Measurements from ENCODE around the gene KCNA5.

KCNA5 gene

GRCh38 chr12:5036031-5036430, 7.6 kb upstream of the KCNA5 start:
- no peaks in the 10 kb centered on the region for H3K79me1 ChIP-seq (replicated peaks; ENCODE audit: low read length, poor library complexity, severe bottlenecking)
- H4K91ac ChIP-seq (ENCODE audit: low read length): no peak overlapping the region
- H3K36me3 ChIP-seq (ENCODE audit: control insufficient read depth in 1 of 2, insufficient read depth in 2 of 2, low read depth in 1 of 2, low read length in 2 of 2): no peaks in the 10 kb centered on the region
- H2BK12ac ChIP-seq (ENCODE audit: low read length in 2 of 2): no peak overlapping the region
- no peak overlapping the region for H3K23ac ChIP-seq (ENCODE audit: low read length in 2 of 2)
- no peak overlapping the region for H3K9ac ChIP-seq (ENCODE audit: low read length)
- no peak overlapping the region for H3K18ac ChIP-seq (ENCODE audit: low read depth in 1 of 2, low read length in 2 of 2)
- no peak overlapping the region for H3K14ac ChIP-seq (ENCODE audit: low read length in 2 of 2)
- H3K4me1 ChIP-seq (ENCODE audit: control insufficient read depth, insufficient read depth, low read depth, low read length): no peaks in the 10 kb centered on the region
- no peak overlapping the region for H3K4me3 ChIP-seq (ENCODE audit: insufficient read depth in 1 of 2, low read depth in 1 of 2, low read length in 2 of 2)
- H3K4me2 ChIP-seq (ENCODE audit: low read length, poor library complexity, severe bottlenecking): no peak overlapping the region
- no peak overlapping the region for H2BK15ac ChIP-seq (ENCODE audit: low read depth, poor library complexity, severe bottlenecking)
- H2BK120ac ChIP-seq (ENCODE audit: low read depth, low read length): no peak overlapping the region
- H3K4ac ChIP-seq (ENCODE audit: low read depth in 1 of 2, low read length in 2 of 2): no peak overlapping the region
- peaks cover 4% of the 10 kb centered on the region for H3K9me3 ChIP-seq (ENCODE audit: control insufficient read depth, low read length)
- no peak overlapping the region for H4K8ac ChIP-seq (ENCODE audit: low read length)
- H2AK5ac ChIP-seq (ENCODE audit: low read length, severe bottlenecking): no peak overlapping the region
- no peak for DNase-seq
- no peak overlapping the region for H2AFZ ChIP-seq (ENCODE audit: low read depth, low read length)
- no peak overlapping the region for H2BK5ac ChIP-seq (ENCODE audit: low read depth, low read length, poor library complexity, severe bottlenecking)
- WGBS: 70% methylated on average over 7 of the region's 7 CpGs
- no peak overlapping the region for H3K27ac ChIP-seq (ENCODE audit: low read length, poor library complexity, severe bottlenecking)
- H3K27me3 ChIP-seq (ENCODE audit: control insufficient read depth in 1 of 2, insufficient read depth in 1 of 2, low read length in 2 of 2): peaks cover 0 to 53% of the 10 kb centered on the region in 2 experiments

- no peak overlapping the region for H3K4me3 ChIP-seq (ENCODE audit: insufficient read depth in 1 of 2, low read depth in 1 of 2, low read length in 2 of 2)
- no peak overlapping the region for H3K14ac ChIP-seq (ENCODE audit: low read length in 2 of 2)
- H3K79me1 ChIP-seq (replicated peaks; ENCODE audit: low read length, poor library complexity, severe bottlenecking): no peaks in the 10 kb centered on the region
- H2BK120ac ChIP-seq (ENCODE audit: low read depth, low read length): no peak overlapping the region
- no peak overlapping the region for H2BK12ac ChIP-seq (ENCODE audit: low read length in 2 of 2)
- H3K23ac ChIP-seq (ENCODE audit: low read length in 2 of 2): no peak overlapping the region
- no peak overlapping the region for H2AK5ac ChIP-seq (ENCODE audit: low read length, severe bottlenecking)
- H3K27me3 ChIP-seq (ENCODE audit: control insufficient read depth in 1 of 2, insufficient read depth in 1 of 2, low read length in 2 of 2): peaks cover 17 to 66% of the 10 kb centered on the region in 2 experiments
- no peak overlapping the region for H3K4ac ChIP-seq (ENCODE audit: low read depth in 1 of 2, low read length in 2 of 2)
- peaks cover 6% of the 10 kb centered on the region for H3K9me3 ChIP-seq (ENCODE audit: control insufficient read depth, low read length)
- H4K91ac ChIP-seq (ENCODE audit: low read length): no peak overlapping the region
- H3K36me3 ChIP-seq (ENCODE audit: control insufficient read depth in 1 of 2, insufficient read depth in 2 of 2, low read depth in 1 of 2, low read length in 2 of 2): no peaks in the 10 kb centered on the region
- H2BK5ac ChIP-seq (ENCODE audit: low read depth, low read length, poor library complexity, severe bottlenecking): no peak overlapping the region
- no peak for DNase-seq
- H4K8ac ChIP-seq (ENCODE audit: low read length): no peak overlapping the region
- no peak overlapping the region for H2BK15ac ChIP-seq (ENCODE audit: low read depth, poor library complexity, severe bottlenecking)
- H3K18ac ChIP-seq (ENCODE audit: low read depth in 1 of 2, low read length in 2 of 2): no peak overlapping the region
- H3K4me2 ChIP-seq (ENCODE audit: low read length, poor library complexity, severe bottlenecking): no peak overlapping the region
- H3K27ac ChIP-seq (ENCODE audit: low read length, poor library complexity, severe bottlenecking): no peak overlapping the region
- no peak overlapping the region for H3K9ac ChIP-seq (ENCODE audit: low read length)
- no peaks in the 10 kb centered on the region for H3K4me1 ChIP-seq (ENCODE audit: control insufficient read depth, insufficient read depth, low read depth, low read length)
- 79% methylated on average over 5 of the region's 9 CpGs for WGBS
- no peak overlapping the region for H2AFZ ChIP-seq (ENCODE audit: low read depth, low read length)
Measured at GRCh38 chr12:5037795-5038357, 5.8 kb upstream of the KCNA5 start.

- Histone ChIP-seq H2BK5ac (ENCODE audit: low read depth, low read length, poor library complexity, severe bottlenecking) (no peak overlapping the region), H3K27me3 (ENCODE audit: control insufficient read depth in 1 of 2, insufficient read depth in 1 of 2, low read length in 2 of 2) (peaks cover 26 to 75% of the 10 kb centered on the region in 2 experiments), H2AFZ (ENCODE audit: low read depth, low read length) (no peak overlapping the region), H3K14ac (ENCODE audit: low read length in 2 of 2) (no peak overlapping the region), H3K18ac (ENCODE audit: low read depth in 1 of 2, low read length in 2 of 2) (no peak overlapping the region), H3K9ac (ENCODE audit: low read length) (no peak overlapping the region), H3K4me3 (ENCODE audit: insufficient read depth in 1 of 2, low read depth in 1 of 2, low read length in 2 of 2) (no peak overlapping the region), H3K4me1 (ENCODE audit: control insufficient read depth, insufficient read depth, low read depth, low read length) (no peaks in the 10 kb centered on the region), H2AK5ac (ENCODE audit: low read length, severe bottlenecking) (no peak overlapping the region), H3K27ac (ENCODE audit: low read length, poor library complexity, severe bottlenecking) (no peak overlapping the region), H3K4me2 (ENCODE audit: low read length, poor library complexity, severe bottlenecking) (no peak overlapping the region), H3K36me3 (ENCODE audit: control insufficient read depth in 1 of 2, insufficient read depth in 2 of 2, low read depth in 1 of 2, low read length in 2 of 2) (no peaks in the 10 kb centered on the region), H3K4ac (ENCODE audit: low read depth in 1 of 2, low read length in 2 of 2) (no peak overlapping the region), H4K91ac (ENCODE audit: low read length) (no peak overlapping the region), H4K8ac (ENCODE audit: low read length) (no peak overlapping the region), H2BK15ac (ENCODE audit: low read depth, poor library complexity, severe bottlenecking) (no peak overlapping the region), H2BK12ac (ENCODE audit: low read length in 2 of 2) (no peak overlapping the region), H3K79me1 (replicated peaks; ENCODE audit: low read length, poor library complexity, severe bottlenecking) (no peaks in the 10 kb centered on the region), H3K9me3 (ENCODE audit: control insufficient read depth, low read length) (peaks cover 6% of the 10 kb centered on the region), H2BK120ac (ENCODE audit: low read depth, low read length) (no peak overlapping the region), H3K23ac (ENCODE audit: low read length in 2 of 2) (no peak overlapping the region)
- no peak for DNase-seq
- 4% methylated on average over 4 of the region's 4 CpGs for WGBS
Measured at GRCh38 chr12:5038781-5039311, 4.8 kb upstream of the KCNA5 start.

GRCh38 chr12:5039815-5040214, 3.9 kb upstream of the KCNA5 start:
- WGBS: 70% methylated on average over 3 of the region's 3 CpGs
- Histone ChIP-seq H3K4me2 (ENCODE audit: low read length, poor library complexity, severe bottlenecking) (no peak overlapping the region), H3K23ac (ENCODE audit: low read length in 2 of 2) (no peak overlapping the region)

More at GRCh38 chr12:5039815-5040214, 3.9 kb upstream of the KCNA5 start:
- Histone ChIP-seq H3K4ac (ENCODE audit: low read depth in 1 of 2, low read length in 2 of 2) (no peak overlapping the region), H2BK12ac (ENCODE audit: low read length in 2 of 2) (no peak overlapping the region), H2BK5ac (ENCODE audit: low read depth, low read length, poor library complexity, severe bottlenecking) (no peak overlapping the region), H2AK5ac (ENCODE audit: low read length, severe bottlenecking) (no peak overlapping the region), H3K27me3 (ENCODE audit: control insufficient read depth in 1 of 2, insufficient read depth in 1 of 2, low read length in 2 of 2) (peaks cover 31 to 80% of the 10 kb centered on the region in 2 experiments), H2BK120ac (ENCODE audit: low read depth, low read length) (no peak overlapping the region), H3K9me3 (ENCODE audit: control insufficient read depth, low read length) (peaks cover 6% of the 10 kb centered on the region), H3K14ac (ENCODE audit: low read length in 2 of 2) (no peak overlapping the region), H3K36me3 (ENCODE audit: control insufficient read depth in 1 of 2, insufficient read depth in 2 of 2, low read depth in 1 of 2, low read length in 2 of 2) (no peaks in the 10 kb centered on the region), H3K18ac (ENCODE audit: low read depth in 1 of 2, low read length in 2 of 2) (no peak overlapping the region), H4K8ac (ENCODE audit: low read length) (no peak overlapping the region), H2AFZ (ENCODE audit: low read depth, low read length) (no peak overlapping the region), H3K9ac (ENCODE audit: low read length) (no peak overlapping the region), H3K27ac (ENCODE audit: low read length, poor library complexity, severe bottlenecking) (no peak overlapping the region), H3K4me1 (ENCODE audit: control insufficient read depth, insufficient read depth, low read depth, low read length) (no peaks in the 10 kb centered on the region), H4K91ac (ENCODE audit: low read length) (no peak overlapping the region), H3K4me3 (ENCODE audit: insufficient read depth in 1 of 2, low read depth in 1 of 2, low read length in 2 of 2) (no peak overlapping the region), H3K79me1 (replicated peaks; ENCODE audit: low read length, poor library complexity, severe bottlenecking) (no peaks in the 10 kb centered on the region), H2BK15ac (ENCODE audit: low read depth, poor library complexity, severe bottlenecking) (no peak overlapping the region)
- no peak for DNase-seq
